Measurements from ENCODE around the gene LGALS12.

LGALS12 gene

DNA sequence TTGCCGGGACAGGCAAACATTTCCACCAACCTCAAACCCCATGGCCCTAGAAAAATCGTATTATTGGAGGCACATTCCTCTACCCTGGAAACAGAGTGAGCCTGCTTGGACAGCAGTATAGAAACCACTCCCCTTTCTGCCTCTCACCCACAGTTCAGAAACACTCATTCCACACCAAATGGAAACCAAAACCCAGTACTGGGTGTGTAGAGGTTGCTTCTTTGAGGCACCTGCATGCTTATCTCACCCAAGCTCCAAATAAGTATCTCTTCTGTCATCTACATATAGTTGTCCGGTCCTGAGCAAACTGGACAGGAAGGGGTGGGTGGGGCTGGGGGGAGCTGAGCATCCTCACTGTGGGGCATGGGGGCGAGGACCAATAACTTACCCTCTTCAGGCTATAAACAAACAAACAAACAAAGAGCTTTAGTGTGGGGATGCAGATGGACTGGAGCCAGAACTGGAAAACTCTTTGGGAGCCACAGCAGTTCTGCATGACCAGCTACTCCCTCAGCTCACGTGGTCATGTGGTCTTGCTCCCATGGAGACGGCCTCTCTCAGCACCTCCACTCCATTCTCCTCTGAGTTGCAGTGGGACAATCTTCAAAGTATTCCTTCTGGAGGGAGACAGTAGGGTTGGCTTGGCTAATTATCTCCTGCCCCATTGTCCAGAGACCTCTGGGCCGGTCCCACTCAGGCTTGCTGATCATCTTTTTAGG lies 58.3 kb downstream of the LGALS12 start:
- no peak for DNase-seq

DNA sequence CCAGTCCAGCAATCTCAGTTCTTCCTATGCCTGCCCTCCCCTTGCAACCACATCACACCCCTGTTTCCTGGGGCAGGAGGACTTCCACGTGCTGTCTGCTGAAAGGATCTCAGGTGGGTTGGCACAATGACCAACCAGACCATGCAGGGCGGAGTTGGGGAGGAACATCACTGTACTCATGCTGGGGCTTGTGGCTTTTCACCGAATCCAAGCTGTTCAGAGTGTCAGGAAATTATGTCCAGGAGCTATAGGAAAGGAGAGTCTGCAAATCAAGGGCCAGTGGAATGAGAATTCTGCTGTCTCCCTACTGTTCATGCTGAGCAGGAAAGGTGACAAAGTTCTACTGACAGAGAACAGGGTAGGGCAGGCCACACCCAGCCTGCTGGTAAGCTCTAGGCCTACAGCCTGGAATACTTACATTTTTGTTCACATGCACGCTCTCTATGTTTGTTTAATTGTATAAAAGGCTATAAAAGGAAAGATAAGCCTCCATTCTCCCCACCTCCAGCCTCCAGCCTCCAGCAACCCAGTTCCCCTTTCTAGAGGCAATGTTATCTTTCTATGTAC lies 59.0 kb downstream of the LGALS12 start:
- no peak for DNase-seq
